ENCODE results near the gene TARS2. TPM values are rescaled to one million over a fixed set of nuclear protein-coding genes. Genes with fewer than 3 reads are reported as not detected.
A peak's percentile ranks its signal among the peaks of the same experiment; 100 is the strongest.

The TARS2 gene
- total RNA-seq, 6 donors from 2014 or later, result 7.1 to 24.1 (median 14.2) TPM

- Histone ChIP-seq H3K27me3 (no peaks in the 10 kb centered on the region), H3K4me3 (no peak overlapping the region), H3K27ac (no peak overlapping the region), H3K9me3 (no peaks in the 10 kb centered on the region), H3K4me1 (no peaks in the 10 kb centered on the region), H3K36me3 (peaks cover 5 to 80% (median 35%) of the 10 kb centered on the region in 4 donors)
- WGBS, 2 donors, result 96 to 100% methylated on average over 6 to 10 of the region's 10 CpGs
- DNase-seq (no peak), ATAC-seq (ENCODE audit: low FRiP score in 2 of 2) (peak in 1 of 2 donors; percentile 50)
- no peak for TF ChIP-seq EP300 (IDR thresholded peaks at IDR 0.05)
- TF ChIP-seq POLR2A (IDR thresholded peaks at IDR 0.05), result no peak
- TF ChIP-seq CTCF (IDR thresholded peaks at IDR 0.05), result no peak
- no peak for TF ChIP-seq POLR2AphosphoS5 (IDR thresholded peaks at IDR 0.05)
Measured at GRCh38 chr1:150498342-150498741, 11.1 kb downstream of the TARS2 start.

GRCh38 chr1:150505431-150505830 is 18.2 kb downstream of the TARS2 start:
- Histone ChIP-seq H3K4me1 (peaks cover 17 to 35% (median 20%) of the 10 kb centered on the region in 4 donors), H3K27me3 (no peaks in the 10 kb centered on the region), H3K9me3 (no peaks in the 10 kb centered on the region), H3K4me3 (no peak overlapping the region), H3K27ac (no peak overlapping the region), H3K36me3 (peaks cover 0 to 57% (median 30%) of the 10 kb centered on the region in 4 donors)
- TF ChIP-seq EP300 (IDR thresholded peaks at IDR 0.05), result no peak
- ATAC-seq (ENCODE audit: low FRiP score in 2 of 2), result no peak
- WGBS, 2 donors, result 90 to 94% methylated on average over 6 of the region's 6 CpGs
- no peak for DNase-seq

GRCh38 chr1:150507912-150508864 is 21.0 kb downstream of the TARS2 start, which contains the start of gene ECM1:
ECM1 (plus strand) TSS chr1:150508109; CDS start chr1:150508210, 101 bp downstream.
- no peak for TF ChIP-seq CTCF (IDR thresholded peaks at IDR 0.05)
- peak in 1 of 4 donors; percentile 24 for TF ChIP-seq POLR2A (IDR thresholded peaks at IDR 0.05)
- peak in 1 of 2 donors; percentile 47 for TF ChIP-seq POLR2AphosphoS5 (IDR thresholded peaks at IDR 0.05)
- no peak for TF ChIP-seq EP300 (IDR thresholded peaks at IDR 0.05)
- H3K27ac ChIP-seq, result peak within 1 kb of the TSS; percentile 38 to 83 (median 78)
- no peaks in the 10 kb centered on the region for H3K27me3 ChIP-seq
- H3K36me3 ChIP-seq, result peaks cover 0 to 39% (median 24%) of the 10 kb centered on the region in 4 donors
- H3K9me3 ChIP-seq, result no peaks in the 10 kb centered on the region
- H3K4me1 ChIP-seq, result peaks cover 17 to 35% (median 20%) of the 10 kb centered on the region in 4 donors
- DNase-seq, result peak in 1 of 2 donors; percentile 63
- peak in 1 of 2 donors; percentile 92 for ATAC-seq (ENCODE audit: low FRiP score in 2 of 2)
- 45 to 64% methylated on average over 5 to 7 of the region's 7 CpGs for WGBS, 2 donors
- peak within 1 kb of the TSS in 2 of 4 donors; percentile 4 to 29 for H3K4me3 ChIP-seq

GRCh38 chr1:150508982-150509381 is 21.8 kb downstream of the TARS2 start:
- Histone ChIP-seq H3K36me3 (peaks cover 0 to 36% (median 24%) of the 10 kb centered on the region in 4 donors), H3K27ac (peak overlapping the region in 3 of 4 donors; percentile 74 to 83 (median 82)), H3K4me3 (no peak overlapping the region), H3K9me3 (no peaks in the 10 kb centered on the region), H3K27me3 (no peaks in the 10 kb centered on the region), H3K4me1 (peaks cover 17 to 35% (median 20%) of the 10 kb centered on the region in 4 donors)
- ATAC-seq (ENCODE audit: low FRiP score in 2 of 2) (peak in 1 of 2 donors; percentile 19), DNase-seq (peak in 1 of 2 donors; percentile 40)
- TF ChIP-seq POLR2A (IDR thresholded peaks at IDR 0.05), result no peak
- TF ChIP-seq EP300 (IDR thresholded peaks at IDR 0.05), result no peak
- no peak for TF ChIP-seq CTCF (IDR thresholded peaks at IDR 0.05)
- TF ChIP-seq POLR2AphosphoS5 (IDR thresholded peaks at IDR 0.05), result no peak
- WGBS, 2 donors, result 49 to 71% methylated on average over 4 of the region's 4 CpGs

- WGBS, 2 donors, result 85 to 90% methylated on average over 3 to 12 of the region's 12 CpGs
- Histone ChIP-seq H3K27me3 (no peaks in the 10 kb centered on the region), H3K9me3 (no peaks in the 10 kb centered on the region), H3K4me1 (peaks cover 28 to 40% (median 32%) of the 10 kb centered on the region in 4 donors), H3K27ac (no peak overlapping the region), H3K36me3 (peaks cover 0 to 11% (median 6%) of the 10 kb centered on the region in 4 donors), H3K4me3 (no peak overlapping the region)
- ATAC-seq (ENCODE audit: low FRiP score in 2 of 2), result no peak
- no peak for DNase-seq
- TF ChIP-seq POLR2A (IDR thresholded peaks at IDR 0.05), result no peak
- no peak for TF ChIP-seq CTCF (IDR thresholded peaks at IDR 0.05)
- no peak for TF ChIP-seq POLR2AphosphoS5 (IDR thresholded peaks at IDR 0.05)
- no peak for TF ChIP-seq EP300 (IDR thresholded peaks at IDR 0.05)
Measured at GRCh38 chr1:150511551-150511950, 24.3 kb downstream of the TARS2 start.

All from upper lobe of left lung (tissue), 6 donors.